ENCODE measurements around the gene TPCN2.

- TF ChIP-seq POLR2A (IDR thresholded peaks at IDR 0.05; ENCODE audit: low read depth, low read length) (no peak), POLR2AphosphoS5 (IDR thresholded peaks at IDR 0.05; ENCODE audit: low read depth, low read length) (no peak), TAF1 (IDR thresholded peaks at IDR 0.05; ENCODE audit: borderline replicate concordance, low read depth, low read length) (no peak)
Measured at GRCh38 chr11:69111624-69112542, 63.2 kb downstream of the TPCN2 start.
